Mesothelial cell of epicardium (in vitro differentiated cells): ENCODE results near the gene CAPS2. TPM values are rescaled to one million over a fixed set of nuclear protein-coding genes. Genes with fewer than 3 reads are reported as not detected.
A peak's percentile ranks its signal among the peaks of the same experiment; 100 is the strongest.

Experiments used
- DNase-seq, 2 experiments: peaks; one replicate each; pipeline ENCODE4 v3.0.0; 2021; ENCODE audit warnings: low spot score in 2 of 2; ENCODE audit not compliant: unreplicated experiment in 2 of 2
- H3K27ac Mint-ChIP-seq: 2 replicates; pipeline ENCODE4 v1.8.0; 2021; ENCODE audit warnings: mixed read lengths
- H3K27me3 Mint-ChIP-seq: 2 replicates; pipeline ENCODE4 v1.8.0; 2021; ENCODE audit warnings: low read depth, mixed read lengths
- H3K36me3 Mint-ChIP-seq: 2 replicates; pipeline ENCODE4 v1.8.0; 2021; ENCODE audit warnings: mixed read lengths
- H3K4me1 Mint-ChIP-seq: 2 replicates; pipeline ENCODE4 v1.8.0; 2021; ENCODE audit warnings: mixed read lengths
- H3K4me3 Mint-ChIP-seq: 2 replicates; pipeline ENCODE4 v1.8.0; 2021; ENCODE audit warnings: mild to moderate bottlenecking, moderate library complexity, mixed read lengths
- H3K9me3 Mint-ChIP-seq: 2 replicates; pipeline ENCODE4 v1.8.0; 2021; ENCODE audit warnings: mixed read lengths
- total RNA-seq: library from RNA; stranded (reverse); gene quantifications from 3 replicates; pipeline ENCODE4 v1.2.1, GENCODE V29; 2021
- TF ChIP-seq, protein P1 (sequence below): fragments of 200-600 bp; sonication (generic); IDR thresholded peaks from one replicate; pipeline ENCODE4 v1.5.0; 2021; ENCODE audit warnings: antibody characterized with exemption; ENCODE audit not compliant: unreplicated experiment

Gene CAPS2
- total RNA-seq: 19.7 to 21.5 TPM (median 21.3 TPM) in 3 replicates

DNA sequence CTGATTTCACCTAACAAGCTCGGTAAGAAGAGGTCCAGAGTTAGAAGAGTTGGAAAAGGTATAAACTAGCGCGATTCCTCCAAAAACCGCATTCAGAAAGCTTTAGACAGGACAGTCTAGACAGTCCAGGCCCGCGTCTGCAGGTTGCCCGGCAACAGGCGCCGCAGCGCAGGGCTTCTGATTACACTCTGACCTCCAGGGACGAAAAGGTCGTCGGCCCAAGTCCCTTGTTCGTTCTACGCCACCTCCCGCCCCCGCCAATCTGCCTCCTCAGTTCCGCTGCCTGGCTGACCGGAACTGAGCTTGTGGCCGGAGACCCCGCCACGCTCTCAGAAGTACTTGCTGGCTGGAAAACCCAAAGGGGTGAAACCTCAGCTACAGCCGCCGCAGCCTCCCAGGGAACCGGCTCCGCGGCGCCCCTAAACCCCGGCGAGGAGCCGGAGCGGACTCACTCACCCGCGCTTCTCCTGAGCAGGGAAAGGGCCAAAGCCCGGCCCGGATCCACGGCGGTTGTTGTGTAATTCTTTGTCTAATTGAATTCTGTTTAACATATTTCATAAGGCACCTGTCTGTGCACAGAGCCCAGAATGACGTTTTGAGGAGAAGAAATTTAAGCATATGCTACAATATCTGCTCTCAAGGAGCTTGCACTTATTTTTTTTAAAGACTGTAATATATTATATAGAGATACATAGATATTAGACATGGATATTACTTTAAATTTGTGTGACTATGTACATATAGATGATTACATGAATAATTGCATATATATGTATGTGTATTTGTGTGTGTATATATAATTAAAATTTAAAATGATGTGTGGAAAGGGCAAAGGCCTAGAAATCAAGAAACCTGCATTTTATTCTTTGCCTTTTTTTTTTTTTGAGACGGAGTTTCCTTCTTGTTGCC lies at the start of gene CAPS2:
TSS of gene CAPS2 (minus strand) at position 407 of the 909 bp plus-strand sequence. CDS start 3,826 bp downstream, outside the sequence.
- peaks cover 12% of the 10 kb centered on the region for H3K4me1 Mint-ChIP-seq
- H3K36me3 Mint-ChIP-seq: no peaks in the 10 kb centered on the region
- H3K9me3 Mint-ChIP-seq: no peaks in the 10 kb centered on the region
- peak within 1 kb of the TSS; percentile 96 for H3K4me3 Mint-ChIP-seq
- TF ChIP-seq, protein P1, sequence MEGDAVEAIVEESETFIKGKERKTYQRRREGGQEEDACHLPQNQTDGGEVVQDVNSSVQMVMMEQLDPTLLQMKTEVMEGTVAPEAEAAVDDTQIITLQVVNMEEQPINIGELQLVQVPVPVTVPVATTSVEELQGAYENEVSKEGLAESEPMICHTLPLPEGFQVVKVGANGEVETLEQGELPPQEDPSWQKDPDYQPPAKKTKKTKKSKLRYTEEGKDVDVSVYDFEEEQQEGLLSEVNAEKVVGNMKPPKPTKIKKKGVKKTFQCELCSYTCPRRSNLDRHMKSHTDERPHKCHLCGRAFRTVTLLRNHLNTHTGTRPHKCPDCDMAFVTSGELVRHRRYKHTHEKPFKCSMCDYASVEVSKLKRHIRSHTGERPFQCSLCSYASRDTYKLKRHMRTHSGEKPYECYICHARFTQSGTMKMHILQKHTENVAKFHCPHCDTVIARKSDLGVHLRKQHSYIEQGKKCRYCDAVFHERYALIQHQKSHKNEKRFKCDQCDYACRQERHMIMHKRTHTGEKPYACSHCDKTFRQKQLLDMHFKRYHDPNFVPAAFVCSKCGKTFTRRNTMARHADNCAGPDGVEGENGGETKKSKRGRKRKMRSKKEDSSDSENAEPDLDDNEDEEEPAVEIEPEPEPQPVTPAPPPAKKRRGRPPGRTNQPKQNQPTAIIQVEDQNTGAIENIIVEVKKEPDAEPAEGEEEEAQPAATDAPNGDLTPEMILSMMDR: no peak
- DNase-seq: peak; percentile 63 to 83
- H3K27ac Mint-ChIP-seq: peak within 1 kb of the TSS; percentile 84
- H3K27me3 Mint-ChIP-seq: peaks cover 3% of the 10 kb centered on the region

DNA sequence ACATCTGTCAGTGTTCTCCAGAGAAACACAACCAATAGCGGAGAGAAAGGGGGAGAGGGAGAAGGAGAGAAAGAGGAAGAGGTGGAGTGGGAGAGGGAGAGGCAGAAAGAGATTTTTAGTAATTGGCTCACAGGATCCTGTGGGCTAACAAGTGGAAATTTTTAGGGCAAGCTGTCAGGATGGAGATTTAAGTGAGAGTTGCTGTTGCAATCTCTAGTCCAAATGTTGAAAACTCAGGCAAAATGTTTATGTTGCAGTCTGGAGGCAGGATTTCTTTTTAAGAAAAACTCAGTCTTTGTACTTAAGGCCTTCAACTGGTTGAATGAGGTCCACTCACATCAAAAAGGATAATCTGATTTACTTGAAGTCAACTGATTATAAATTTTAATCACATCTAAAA lies 48.2 kb upstream of the CAPS2 start:
- H3K27me3 Mint-ChIP-seq: no peaks in the 10 kb centered on the region

DNA sequence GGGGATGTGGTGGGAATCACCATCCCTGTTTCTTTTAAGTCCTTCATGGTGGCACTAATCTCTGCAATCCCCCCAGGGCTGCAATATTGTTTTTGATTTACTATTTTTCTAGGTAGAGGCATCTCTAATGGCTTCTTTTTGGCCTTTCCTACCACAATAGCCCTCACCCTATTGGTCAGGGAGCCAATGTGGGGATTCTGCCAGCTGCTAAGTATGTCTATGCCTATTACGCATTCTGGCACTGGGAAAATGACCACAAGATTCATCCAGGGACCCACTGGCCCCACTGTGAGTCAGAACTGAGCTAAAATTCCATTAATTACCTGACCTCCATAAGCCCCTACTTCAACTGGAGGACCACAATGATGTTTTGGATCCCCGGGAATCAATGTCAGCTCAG lies 44.8 kb upstream of the CAPS2 start:
- peaks cover 13% of the 10 kb centered on the region for H3K9me3 Mint-ChIP-seq
- no peaks in the 10 kb centered on the region for H3K27me3 Mint-ChIP-seq
- TF ChIP-seq, protein P1: no peak
- no peak for DNase-seq
- no peaks in the 10 kb centered on the region for H3K4me1 Mint-ChIP-seq
- no peak overlapping the region for H3K4me3 Mint-ChIP-seq
- H3K27ac Mint-ChIP-seq: no peak overlapping the region
- peaks cover 10% of the 10 kb centered on the region for H3K36me3 Mint-ChIP-seq

More for the DNA sequence above, 48.2 kb upstream of the CAPS2 start:
- DNase-seq: no peak
- Mint-ChIP-seq H3K4me3 (no peak overlapping the region), H3K4me1 (no peaks in the 10 kb centered on the region), H3K27ac (no peak overlapping the region), H3K9me3 (peaks cover 13% of the 10 kb centered on the region), H3K36me3 (peaks cover 6% of the 10 kb centered on the region)
- TF ChIP-seq, protein P1: no peak

DNA sequence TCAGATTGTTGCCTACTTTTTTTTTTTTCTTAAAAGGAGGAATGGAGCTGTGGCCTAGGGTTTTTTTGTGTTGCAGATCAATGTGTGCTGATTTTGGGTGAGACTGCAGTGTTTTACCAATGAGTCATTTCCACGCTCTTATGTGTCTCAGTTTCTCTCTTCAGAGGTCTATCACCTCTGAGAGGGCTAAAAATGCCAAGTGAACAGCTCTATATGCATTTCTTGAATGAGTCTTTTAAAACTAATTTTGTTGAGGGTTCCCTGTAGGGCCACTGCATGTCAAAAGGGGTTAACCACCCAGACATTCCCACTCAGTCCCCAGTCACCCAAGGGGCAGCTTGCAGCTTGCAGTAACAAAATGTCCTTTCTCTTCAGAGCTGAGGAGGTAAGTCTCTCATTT lies 36.5 kb upstream of the CAPS2 start:
- no peak for DNase-seq
- Mint-ChIP-seq H3K27me3 (no peaks in the 10 kb centered on the region), H3K4me1 (no peaks in the 10 kb centered on the region), H3K9me3 (peaks cover 2% of the 10 kb centered on the region), H3K36me3 (no peaks in the 10 kb centered on the region), H3K4me3 (no peak overlapping the region), H3K27ac (no peak overlapping the region)
- TF ChIP-seq, protein P1: no peak

DNA sequence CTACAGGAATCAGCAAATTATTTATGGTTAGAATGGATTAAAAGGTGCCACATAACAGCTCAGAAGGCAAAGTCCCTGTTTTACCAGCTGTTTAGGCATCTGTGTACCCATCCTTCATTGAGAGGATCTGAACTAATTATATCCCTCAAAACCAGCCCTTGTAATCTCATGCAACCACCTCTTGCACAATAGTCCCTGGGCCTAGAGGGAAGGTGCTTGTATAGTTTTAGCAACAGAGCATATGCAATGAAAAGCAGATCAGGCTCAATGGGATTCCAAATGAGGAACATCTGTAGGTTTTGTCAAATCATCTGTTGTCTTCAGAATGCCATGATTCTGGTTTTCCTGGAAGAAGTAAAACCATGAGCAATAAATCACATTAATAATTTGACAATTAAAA lies 34.8 kb upstream of the CAPS2 start:
- TF ChIP-seq, protein P1: no peak
- Mint-ChIP-seq H3K9me3 (peaks cover 12% of the 10 kb centered on the region), H3K27me3 (no peaks in the 10 kb centered on the region), H3K27ac (no peak overlapping the region), H3K4me3 (no peak overlapping the region), H3K4me1 (no peaks in the 10 kb centered on the region), H3K36me3 (peaks cover 7% of the 10 kb centered on the region)
- no peak for DNase-seq
